ENCODE data around the gene LFNG.

- TF ChIP-seq POLR2AphosphoS5 (IDR thresholded peaks at IDR 0.05; ENCODE audit: low read depth, low read length) (no peak), REST (IDR thresholded peaks at IDR 0.05; ENCODE audit: insufficient read depth in 1 of 2, low read depth in 2 of 2, low read length in 2 of 2) (no peak), FOXP2 (optimal IDR thresholded peaks at IDR 0.05; ENCODE audit: borderline replicate concordance, extremely low read depth, extremely low read length, insufficient read depth) (no peak)
These were observed 23.6 kb downstream of the LFNG start for GRCh38 chr7:2542916-2543871.
